Prostate gland (tissue), 2 donors: ENCODE data around the gene CNIH4. TPM values are rescaled to one million over a fixed set of nuclear protein-coding genes. Genes with fewer than 3 reads are reported as not detected.

ENCODE experiments used
- DNase-seq: peaks from one replicate; pipeline ENCODE4 v3.0.0-alpha.2; 2019; ENCODE audit warnings: low spot score
- H3K27ac ChIP-seq, 2 donors: fragments of 200-600 bp; sonication (generic); 2 replicates each; pipeline ENCODE4 v1.5.1; 2017 to 2019
- H3K27me3 ChIP-seq: fragments of 200-600 bp; sonication (generic); replicated peaks from 2 replicates; pipeline ENCODE4 v1.5.1; 2019; ENCODE audit not compliant: insufficient read depth
- H3K36me3 ChIP-seq, 2 donors: fragments of 200-600 bp; sonication (generic); 1 replicate in 1 of 2; 2 replicates in 1 of 2; pipeline versions ENCODE4 v1.5.1 to v1.8.1; 2017 to 2019
- H3K4me1 ChIP-seq: fragments of 200-600 bp; sonication (generic); replicated peaks from 2 replicates; pipeline ENCODE4 v1.5.1; 2019
- H3K4me3 ChIP-seq, 2 donors: fragments of 200-600 bp; sonication (generic); 2 replicates each; pipeline ENCODE4 v1.5.1; 2017 to 2019
- H3K9me3 ChIP-seq: fragments of 200-600 bp; sonication (generic); 2 replicates; pipeline ENCODE4 v1.5.1; 2017
- CTCF ChIP-seq, 4 experiments: fragments of 200-600 bp in 2 of 4; fragments of 450-650 bp in 2 of 4; sonication (generic) in 2 of 4; IDR thresholded peaks; 1 replicate in 3 of 4; 2 replicates in 1 of 4; pipeline ENCODE4 v1.5.1; 2016 to 2019; ENCODE audit warnings: antibody characterized with exemption in 4 of 4, mild to moderate bottlenecking in 2 of 4, moderate library complexity in 2 of 4
- POLR2A ChIP-seq: fragments of 450-650 bp; IDR thresholded peaks from one replicate; pipeline ENCODE4 v1.6.1; 2016; ENCODE audit warnings: antibody characterized with exemption, mild to moderate bottlenecking
- POLR2AphosphoS5 ChIP-seq: sonication (generic); formaldehyde crosslinking; IDR thresholded peaks from one replicate; pipeline ENCODE4 v1.6.1; 2017; ENCODE audit warnings: antibody characterized with exemption
- WGBS: methylation state at CpG from one replicate; pipeline ENCODE4 v1.1.5; 2018; 5-methylcytosine and 5-hydroxymethylcytosine counted together
- intact Hi-C: fragments of 100-400 bp; cut with DNase I; formaldehyde crosslinking; loops from one replicate; pipeline ENCODE4 v1.14.2; 2022
- total RNA-seq, 2 donors: library from RNA; depleted of rRNA; stranded (reverse); fragments of >200 nt; gene quantifications; one replicate each; pipeline ENCODE4 v1.1.0, GENCODE V29; 2016

CNIH4 gene
- total RNA-seq, 2 donors from 2014 or later: 14.5 to 31.5 TPM

- WGBS: 46% methylated on average over 4 of the region's 4 CpGs
- intact Hi-C loops: loop anchor here (10.0 kb wide), 1 partner anchor 97 kb away; no protein-coding TSS in a partner anchor
- DNase-seq: no peak
- no peak overlapping the region for H3K27ac ChIP-seq
- TF ChIP-seq POLR2AphosphoS5 (no peak), POLR2A (no peak), CTCF (IDR thresholded peaks at IDR 0.05) (no peak)
- no peaks in the 10 kb centered on the region for H3K27me3 ChIP-seq
- no peak overlapping the region for H3K4me3 ChIP-seq
- no peaks in the 10 kb centered on the region for H3K9me3 ChIP-seq
- H3K36me3 ChIP-seq: no peaks in the 10 kb centered on the region
- no peaks in the 10 kb centered on the region for H3K4me1 ChIP-seq
Measured at GRCh38 chr1:224358237-224358636, 1.6 kb downstream of the CNIH4 start.

GRCh38 chr1:224359207-224359606, 2.5 kb downstream of the CNIH4 start:
- no peak for DNase-seq
- Histone ChIP-seq H3K36me3 (no peaks in the 10 kb centered on the region), H3K4me1 (no peaks in the 10 kb centered on the region), H3K4me3 (no peak overlapping the region), H3K9me3 (no peaks in the 10 kb centered on the region), H3K27me3 (no peaks in the 10 kb centered on the region), H3K27ac (no peak overlapping the region)
- TF ChIP-seq POLR2A (no peak), CTCF (IDR thresholded peaks at IDR 0.05) (no peak), POLR2AphosphoS5 (no peak)
- intact Hi-C loops: loop anchor here (10.0 kb wide), 1 partner anchor 96 kb away; no protein-coding TSS in a partner anchor
- WGBS: 67% methylated on average over 3 of the region's 3 CpGs

GRCh38 chr1:224368409-224368808, 11.7 kb downstream of the CNIH4 start:
- no peaks in the 10 kb centered on the region for H3K4me1 ChIP-seq
- 79% methylated on average over 5 of the region's 5 CpGs for WGBS
- H3K36me3 ChIP-seq: peaks cover 0 to 8% of the 10 kb centered on the region in 2 donors
- H3K4me3 ChIP-seq: no peak overlapping the region
- H3K27me3 ChIP-seq: no peaks in the 10 kb centered on the region
- H3K9me3 ChIP-seq: no peaks in the 10 kb centered on the region
- intact Hi-C loops: no loop called here
- no peak overlapping the region for H3K27ac ChIP-seq
- no peak for DNase-seq
- no peak for TF ChIP-seq POLR2A
- no peak for TF ChIP-seq CTCF (IDR thresholded peaks at IDR 0.05)
- no peak for TF ChIP-seq POLR2AphosphoS5

- Histone ChIP-seq H3K9me3 (no peaks in the 10 kb centered on the region), H3K27ac (no peak overlapping the region), H3K4me3 (no peak overlapping the region), H3K27me3 (no peaks in the 10 kb centered on the region), H3K4me1 (no peaks in the 10 kb centered on the region), H3K36me3 (peaks cover 2 to 8% of the 10 kb centered on the region in 2 donors)
- DNase-seq: no peak
- intact Hi-C loops: no loop called here
- 92% methylated on average over 5 of the region's 5 CpGs for WGBS
- TF ChIP-seq POLR2AphosphoS5 (no peak), POLR2A (no peak), CTCF (IDR thresholded peaks at IDR 0.05) (no peak)
Measured at GRCh38 chr1:224373008-224373590, 16.4 kb downstream of the CNIH4 start.

- Histone ChIP-seq H3K9me3 (no peaks in the 10 kb centered on the region), H3K27me3 (no peaks in the 10 kb centered on the region), H3K27ac (no peak overlapping the region), H3K4me3 (no peak overlapping the region), H3K4me1 (no peaks in the 10 kb centered on the region), H3K36me3 (peaks cover 2 to 8% of the 10 kb centered on the region in 2 donors)
- TF ChIP-seq POLR2A (no peak), CTCF (IDR thresholded peaks at IDR 0.05) (no peak), POLR2AphosphoS5 (no peak)
- DNase-seq: no peak
- 60% methylated on average over 3 of the region's 3 CpGs for WGBS
- intact Hi-C loops: no loop called here
Measured at GRCh38 chr1:224375059-224375458, 18.4 kb downstream of the CNIH4 start.
